K562 (cell line): Measurements from ENCODE around the gene TMEM181. TPM values are rescaled to one million over a fixed set of nuclear protein-coding genes. Genes with fewer than 3 reads are reported as not detected.

ENCODE experiments used
- BCOR ChIP-seq: fragments of 450-650 bp; IDR thresholded peaks from 2 replicates; pipeline ENCODE4 v1.6.1; 2016
- HMBOX1 ChIP-seq: sonication (generic); IDR thresholded peaks from 2 replicates; pipeline ENCODE4 v1.6.1; 2016
- KDM1A ChIP-seq, 2 experiments: fragments of 450-650 bp; IDR thresholded peaks; 2 replicates each; pipeline ENCODE4 v1.6.1; 2016; ENCODE audit warnings: mild to moderate bottlenecking in 2 of 2
- LCOR ChIP-seq: sonication (generic); formaldehyde crosslinking; IDR thresholded peaks from 2 replicates; pipeline ENCODE4 v1.8.0; 2022; ENCODE audit warnings: mild to moderate bottlenecking, missing genetic modification reagents
- NR2F6 ChIP-seq: fragments of 450-650 bp; formaldehyde crosslinking; IDR thresholded peaks from 2 replicates; pipeline ENCODE4 v1.4.0; 2020; ENCODE audit warnings: mild to moderate bottlenecking
- POLR3A ChIP-seq: IDR thresholded peaks from 2 replicates; pipeline ENCODE4 v1.6.1; 2011; ENCODE audit warnings: borderline replicate concordance, mild to moderate bottlenecking, moderate library complexity; ENCODE audit not compliant: insufficient read length, insufficient read depth; ENCODE audit errors: extremely low read depth
- TAF1 ChIP-seq: IDR thresholded peaks from 2 replicates; pipeline ENCODE4 v1.6.1; 2011; ENCODE audit warnings: mild to moderate bottlenecking, low read length, moderate library complexity; ENCODE audit not compliant: insufficient read depth, control insufficient read depth, severe bottlenecking; ENCODE audit errors: extremely low read depth
- TCF7L2 ChIP-seq: fragments of 150-350 bp; IDR thresholded peaks from 2 replicates; pipeline ENCODE4 v1.6.1; 2016; ENCODE audit warnings: low read depth, mild to moderate bottlenecking, low read length, moderate library complexity
- UBTF ChIP-seq, 2 experiments: IDR thresholded peaks; 2 replicates each; pipeline ENCODE4 v1.6.1; 2012; ENCODE audit warnings: improper control_type of control experiment in 2 of 2, low read depth in 2 of 2, low read length in 2 of 2, borderline replicate concordance in 1 of 2
- ZMIZ1 ChIP-seq, 2 experiments: fragments of 150-350 bp in 1 of 2; IDR thresholded peaks; 2 replicates each; pipeline ENCODE4 v1.6.1; 2012 to 2016; ENCODE audit warnings: low read depth in 2 of 2, low read length in 2 of 2, mild to moderate bottlenecking in 1 of 2, moderate library complexity in 1 of 2
- ZNF12 ChIP-seq: sonication (generic); formaldehyde crosslinking; IDR thresholded peaks from 2 replicates; pipeline ENCODE4 v1.4.0; 2020; ENCODE audit warnings: mild to moderate bottlenecking, missing genetic modification reagents
- polyA plus RNA-seq, 8 experiments: library from polyadenylated mRNA; depleted of rRNA in 4 of 8; stranded (reverse) in 5 of 8; unstranded in 3 of 8; fragments of >200 nt; fragmentation: Nextera tagmentation in 2 of 8; fragmentation: Illumina TruSeq in 1 of 8; extraction: Ambion mirVana in 2 of 8; extraction: Trizol in 1 of 8; gene quantifications; 2 replicates each; pipeline versions ENCODE4 v1.2.1 to v1.2.3, GENCODE V29; 2011 to 2014; ENCODE audit warnings: inconsistent platforms in 1 of 8, missing spikeins in 1 of 8
- total RNA-seq, 7 experiments: library from RNA; depleted of rRNA in 6 of 7; stranded (reverse); fragments of >200 nt in 6 of 7; fragmentation: Illumina TruSeq in 2 of 7; extraction: Trizol in 2 of 7; gene quantifications; 2 replicates each; pipeline versions ENCODE4 v1.2.1 to v1.2.3, GENCODE V29; 2011 to 2021; ENCODE audit warnings: low replicate concordance in 1 of 7

TMEM181 gene
- total and polyA plus RNA-seq, 9 of the 15 experiments (the other 6 are each of a cell fraction or from before 2014, with no cell fraction given), result 5.6 to 27.2 (median 19.9) TPM

GRCh38 chr6:158536891-158537798, 22.7 kb upstream of the TMEM181 start (continued):
- TF ChIP-seq POLR3A (no peak), BCOR (peak; percentile 84), NR2F6 (CRISPR knock-in tag) (no peak), ZNF12 (CRISPR knock-in tag) (no peak), ZMIZ1 (IDR thresholded peaks at IDR 0.05; ENCODE audit: low read depth in 2 of 2, low read length in 2 of 2) (no peak), LCOR (CRISPR knock-in tag) (0 out of 2 replicates have a peak, but pooled peaks have one; percentile 33), UBTF (IDR thresholded peaks at IDR 0.05; ENCODE audit: borderline replicate concordance in 1 of 2, low read depth in 2 of 2, low read length in 2 of 2) (0 out of 4 replicates have a peak, but pooled peaks of 1 of the 2 experiments have one; percentile 25), TCF7L2 (no peak), KDM1A (IDR thresholded peaks at IDR 0.05) (peak; percentile 74 to 86), TAF1 (no peak), HMBOX1 (no peak)
